Measurements from ENCODE around the gene GMPR.

DNA sequence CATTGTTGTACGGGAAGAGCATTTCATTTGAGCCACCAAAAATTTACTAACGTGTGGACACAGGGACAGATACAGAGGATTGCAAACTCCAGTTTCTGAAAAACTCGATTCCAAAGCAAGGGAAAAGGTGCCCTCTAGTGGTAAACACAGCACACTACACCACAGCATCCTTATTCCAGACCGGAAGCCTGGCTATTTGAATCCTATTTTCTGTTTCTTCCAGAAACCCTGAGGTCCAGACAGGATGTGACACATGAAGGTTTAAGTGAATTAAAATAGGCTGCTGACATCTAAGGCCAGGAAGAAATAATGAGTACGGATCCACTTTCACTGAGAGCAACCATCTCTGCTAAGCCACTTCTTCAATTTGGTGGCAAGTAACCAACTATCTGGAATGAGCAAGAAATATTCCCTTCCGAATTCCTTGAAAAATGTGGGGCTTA lies 31.8 kb upstream of the GMPR start:
- TF ChIP-seq, protein P1, sequence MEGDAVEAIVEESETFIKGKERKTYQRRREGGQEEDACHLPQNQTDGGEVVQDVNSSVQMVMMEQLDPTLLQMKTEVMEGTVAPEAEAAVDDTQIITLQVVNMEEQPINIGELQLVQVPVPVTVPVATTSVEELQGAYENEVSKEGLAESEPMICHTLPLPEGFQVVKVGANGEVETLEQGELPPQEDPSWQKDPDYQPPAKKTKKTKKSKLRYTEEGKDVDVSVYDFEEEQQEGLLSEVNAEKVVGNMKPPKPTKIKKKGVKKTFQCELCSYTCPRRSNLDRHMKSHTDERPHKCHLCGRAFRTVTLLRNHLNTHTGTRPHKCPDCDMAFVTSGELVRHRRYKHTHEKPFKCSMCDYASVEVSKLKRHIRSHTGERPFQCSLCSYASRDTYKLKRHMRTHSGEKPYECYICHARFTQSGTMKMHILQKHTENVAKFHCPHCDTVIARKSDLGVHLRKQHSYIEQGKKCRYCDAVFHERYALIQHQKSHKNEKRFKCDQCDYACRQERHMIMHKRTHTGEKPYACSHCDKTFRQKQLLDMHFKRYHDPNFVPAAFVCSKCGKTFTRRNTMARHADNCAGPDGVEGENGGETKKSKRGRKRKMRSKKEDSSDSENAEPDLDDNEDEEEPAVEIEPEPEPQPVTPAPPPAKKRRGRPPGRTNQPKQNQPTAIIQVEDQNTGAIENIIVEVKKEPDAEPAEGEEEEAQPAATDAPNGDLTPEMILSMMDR (IDR thresholded peaks at IDR 0.05; ENCODE audit: extremely low read depth in 1 of 2, insufficient read depth in 1 of 2, low read depth in 1 of 2, low read length in 2 of 2): peak; percentile 84 to 94
- TF ChIP-seq GATA2 (IDR thresholded peaks at IDR 0.05; ENCODE audit: insufficient read depth, insufficient read length, low read depth, low read length) (no peak), POLR2AphosphoS5 (IDR thresholded peaks at IDR 0.05; ENCODE audit: insufficient read depth, low read depth, low read length) (peak; percentile 19), MYC (IDR thresholded peaks at IDR 0.05; ENCODE audit: low read depth, low read length) (no peak), POLR2A (IDR thresholded peaks at IDR 0.05; ENCODE audit: low read depth, low read length) (no peak), FOS (IDR thresholded peaks at IDR 0.05; ENCODE audit: borderline replicate concordance, insufficient read depth, low read length) (peak; percentile 42), EZH2 (IDR thresholded peaks at IDR 0.05; ENCODE audit: borderline replicate concordance, low read depth, low read length, severe bottlenecking) (no peak), JUN (IDR thresholded peaks at IDR 0.05; ENCODE audit: borderline replicate concordance, insufficient read depth, insufficient read length, low read depth) (peak; percentile 36)
- TF ChIP-seq, protein P2, sequence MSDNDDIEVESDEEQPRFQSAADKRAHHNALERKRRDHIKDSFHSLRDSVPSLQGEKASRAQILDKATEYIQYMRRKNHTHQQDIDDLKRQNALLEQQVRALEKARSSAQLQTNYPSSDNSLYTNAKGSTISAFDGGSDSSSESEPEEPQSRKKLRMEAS (IDR thresholded peaks at IDR 0.05; ENCODE audit: insufficient read depth, insufficient read length): no peak

Data from endothelial cell of umbilical vein (primary cell).